HepG2 (cell line): ENCODE data around the gene RBL1. TPM values are rescaled to one million over a fixed set of nuclear protein-coding genes. Genes with fewer than 3 reads are reported as not detected.
A peak's percentile ranks its signal among the peaks of the same experiment; 100 is the strongest.

Experiments used
- ATF1 ChIP-seq: IDR thresholded peaks from 2 replicates; pipeline ENCODE4 v1.6.1; 2016; ENCODE audit warnings: mild to moderate bottlenecking, control low read depth
- BORCS8-MEF2B ChIP-seq: sonication (generic); formaldehyde crosslinking; IDR thresholded peaks from 2 replicates; pipeline ENCODE4 v1.8.0; 2022; ENCODE audit warnings: mild to moderate bottlenecking, missing genetic modification reagents
- CHCHD3 ChIP-seq: sonication (generic); formaldehyde crosslinking; IDR thresholded peaks from 2 replicates; pipeline ENCODE4 v1.8.0; 2022; ENCODE audit warnings: mild to moderate bottlenecking, missing genetic modification reagents, moderate library complexity
- DMAP1 ChIP-seq: IDR thresholded peaks from 2 replicates; pipeline ENCODE4 v1.6.1; 2016
- DPF2 ChIP-seq: sonication (generic); formaldehyde crosslinking; IDR thresholded peaks from 2 replicates; pipeline ENCODE4 v1.4.0; 2020; ENCODE audit warnings: mild to moderate bottlenecking, low read depth, missing genetic modification reagents, borderline replicate concordance
- GATAD2A ChIP-seq: IDR thresholded peaks from 2 replicates; pipeline ENCODE4 v1.6.1; 2016
- GPN1 ChIP-seq: sonication (generic); formaldehyde crosslinking; IDR thresholded peaks from 2 replicates; pipeline ENCODE4 v1.5.1; 2020; ENCODE audit warnings: missing genetic modification reagents, borderline replicate concordance
- HES4 ChIP-seq: sonication (generic); formaldehyde crosslinking; IDR thresholded peaks from 2 replicates; pipeline ENCODE4 v1.9.0; 2021; ENCODE audit warnings: mild to moderate bottlenecking, missing genetic modification reagents, borderline replicate concordance
- HHEX ChIP-seq: IDR thresholded peaks from 2 replicates; pipeline ENCODE4 v1.6.1; 2016; ENCODE audit warnings: control low read depth
- JARID2 ChIP-seq: sonication (generic); formaldehyde crosslinking; IDR thresholded peaks from 2 replicates; pipeline ENCODE4 v1.8.1; 2023; ENCODE audit warnings: missing genetic modification reagents, inconsistent platforms; ENCODE audit not compliant: insufficient replicate concordance
- KDM1A ChIP-seq: IDR thresholded peaks from 2 replicates; pipeline ENCODE4 v1.6.1; 2016; ENCODE audit warnings: missing compliant biosample characterization
- KDM2A ChIP-seq: sonication (generic); formaldehyde crosslinking; IDR thresholded peaks from 2 replicates; pipeline ENCODE4 v1.4.0; 2020; ENCODE audit warnings: low read depth, missing genetic modification reagents, borderline replicate concordance
- MAFF ChIP-seq: IDR thresholded peaks from 2 replicates; pipeline ENCODE4 v1.6.1; 2011; ENCODE audit warnings: low read depth, low read length, improper control_type of control experiment
- MEF2D ChIP-seq: sonication (generic); formaldehyde crosslinking; IDR thresholded peaks from 2 replicates; pipeline ENCODE4 v1.5.1; 2020; ENCODE audit warnings: mild to moderate bottlenecking, missing genetic modification reagents
- PITX1 ChIP-seq: sonication (generic); formaldehyde crosslinking; IDR thresholded peaks from 2 replicates; pipeline ENCODE4 v1.5.1; 2020; ENCODE audit warnings: mild to moderate bottlenecking, missing genetic modification reagents
- PRDM15 ChIP-seq: sonication (generic); formaldehyde crosslinking; IDR thresholded peaks from 2 replicates; pipeline ENCODE4 v1.4.0; 2020; ENCODE audit warnings: missing genetic modification reagents
- SNAI1 ChIP-seq: sonication (generic); formaldehyde crosslinking; IDR thresholded peaks from 2 replicates; pipeline ENCODE4 v1.5.0; 2020; ENCODE audit warnings: mild to moderate bottlenecking, missing genetic modification reagents, borderline replicate concordance
- SRY ChIP-seq: sonication (generic); formaldehyde crosslinking; IDR thresholded peaks from 2 replicates; pipeline ENCODE4 v1.8.0; 2022; ENCODE audit warnings: mild to moderate bottlenecking, missing genetic modification reagents
- STAT6 ChIP-seq: sonication (generic); formaldehyde crosslinking; IDR thresholded peaks from 2 replicates; pipeline ENCODE4 v1.4.0; 2020; ENCODE audit warnings: missing genetic modification reagents, mild to moderate bottlenecking, borderline replicate concordance
- TBX2 ChIP-seq: sonication (generic); formaldehyde crosslinking; IDR thresholded peaks from 2 replicates; pipeline ENCODE4 v1.5.0; 2020; ENCODE audit warnings: missing genetic modification reagents, mild to moderate bottlenecking, borderline replicate concordance
- THAP7 ChIP-seq: sonication (generic); formaldehyde crosslinking; IDR thresholded peaks from 2 replicates; pipeline ENCODE4 v1.8.1; 2023; ENCODE audit warnings: mild to moderate bottlenecking, missing genetic modification reagents
- ZNF225 ChIP-seq: sonication (generic); formaldehyde crosslinking; IDR thresholded peaks from 2 replicates; pipeline ENCODE4 v1.4.0; 2020; ENCODE audit warnings: mild to moderate bottlenecking, missing genetic modification reagents
- ZNF460 ChIP-seq: sonication (generic); formaldehyde crosslinking; IDR thresholded peaks from 2 replicates; pipeline ENCODE4 v1.5.1; 2020; ENCODE audit warnings: missing genetic modification reagents, mild to moderate bottlenecking, borderline replicate concordance
- polyA plus RNA-seq, 8 experiments: library from polyadenylated mRNA; depleted of rRNA in 3 of 8; stranded (reverse) in 7 of 8; unstranded in 1 of 8; fragments of >200 nt; fragmentation: Illumina TruSeq in 4 of 8; extraction: Trizol in 4 of 8; gene quantifications; 2 replicates each; pipeline versions ENCODE4 v1.2.1 to v1.2.3, GENCODE V29; 2011 to 2016; ENCODE audit warnings: low read depth in 4 of 8, missing spikeins in 1 of 8, mixed read lengths in 1 of 8; ENCODE audit not compliant: insufficient read depth in 1 of 8
- total RNA-seq, 5 experiments: library from RNA; depleted of rRNA; stranded (reverse); fragments of >200 nt; fragmentation: Illumina TruSeq; extraction: Trizol; gene quantifications; 2 replicates each; pipeline ENCODE4 v1.2.3, GENCODE V29; 2016; ENCODE audit warnings: low read depth in 1 of 5

RBL1 gene
- total and polyA plus RNA-seq, 2 of the 13 experiments (the other 11 are each of a cell fraction or from before 2014, with no cell fraction given) = 6.0 to 27.5 TPM

- TF ChIP-seq SRY = peak; percentile 94; the same call in 1 of the 2 replicates
- no peak for TF ChIP-seq PRDM15 (CRISPR knock-in tag)
- TF ChIP-seq KDM2A = peak; percentile 72; the same call in 1 of the 2 replicates
- no peak for TF ChIP-seq DPF2 (CRISPR knock-in tag)
- TF ChIP-seq HES4 = peak; percentile 94
- peak; percentile 88 for TF ChIP-seq DMAP1 (CRISPR knock-in tag)
- TF ChIP-seq STAT6 (CRISPR knock-in tag) = peak; percentile 82; the same call in 1 of the 2 replicates
- TF ChIP-seq GPN1 (CRISPR knock-in tag) = no peak
- no peak for TF ChIP-seq ZNF460
- no peak; the same call in 1 of the 2 replicates for TF ChIP-seq HHEX (CRISPR knock-in tag)
- TF ChIP-seq ATF1 = no peak
- TF ChIP-seq GATAD2A (CRISPR knock-in tag) = peak; percentile 26; the same call in 1 of the 2 replicates
- no peak for TF ChIP-seq KDM1A (CRISPR knock-in tag)
- peak; percentile 97 for TF ChIP-seq ZNF225
- peak; percentile 84 for TF ChIP-seq BORCS8-MEF2B (CRISPR knock-in tag)
- TF ChIP-seq SNAI1 (CRISPR knock-in tag) = no peak; the same call in 1 of the 2 replicates
- TF ChIP-seq MAFF = no peak
- TF ChIP-seq THAP7 (CRISPR knock-in tag) = no peak
- peak; percentile 87 for TF ChIP-seq TBX2 (CRISPR knock-in tag)
- peak; percentile 91 for TF ChIP-seq MEF2D (CRISPR knock-in tag)
- TF ChIP-seq JARID2 (CRISPR knock-in tag) = no peak
- peak; percentile 41; the same call in 1 of the 2 replicates for TF ChIP-seq PITX1 (CRISPR knock-in tag)
- TF ChIP-seq CHCHD3 (CRISPR knock-in tag) = no peak
These were observed 144.4 kb downstream of the RBL1 start, which contains the start of gene SAMHD1 (continued) for GRCh38 chr20:36951198-36951978.
